ENCODE measurements around the gene DEFB121. TPM values are rescaled to one million over a fixed set of nuclear protein-coding genes. Genes with fewer than 3 reads are reported as not detected.

Gene DEFB121
- total and polyA plus RNA-seq, 2 experiments from 2014 or later, result not detected

GRCh38 chr20:31454361-31454760 is 48.3 kb upstream of the DEFB121 start:
- peaks cover 15% of the 10 kb centered on the region for H3K27me3 Mint-ChIP-seq (ENCODE audit: insufficient read depth, low read depth, poor library complexity)
- no peaks in the 10 kb centered on the region for H3K4me1 ChIP-seq (ENCODE audit: insufficient read depth)
- H3K27ac Mint-ChIP-seq, result no peak overlapping the region
- no peaks in the 10 kb centered on the region for H3K4me1 Mint-ChIP-seq
- no peak overlapping the region for H3K4me2 ChIP-seq
- no peak overlapping the region for H3K4me3 ChIP-seq
- no peaks in the 10 kb centered on the region for H3F3A ChIP-seq (replicated peaks; ENCODE audit: low read depth)
- peaks cover 17% of the 10 kb centered on the region; the same call in 2 of the 3 replicates for H3K36me3 Mint-ChIP-seq (ENCODE audit: low read depth)
- H2AFZ ChIP-seq, result peak overlapping the region; percentile 9; the same call in 1 of the 2 replicates
- 0 out of 2 replicates have a peak, but pooled peaks cover 2% of the 10 kb centered on the region for H3K9me2 ChIP-seq (ENCODE audit: insufficient read depth)
- no peak for TF ChIP-seq JUNB (IDR thresholded peaks at IDR 0.05; ENCODE audit: unreplicated experiment)
- peak in 1 of 2 experiments; percentile 17; a peak in 1 of 4 replicates for TF ChIP-seq CTCF (conservative IDR thresholded peaks at IDR 0.05; ENCODE audit: low read depth in 2 of 2)
- H3K4me3 Mint-ChIP-seq, result no peak overlapping the region
- no peaks in the 10 kb centered on the region for H3K36me3 ChIP-seq (ENCODE audit: insufficient read depth)
- DNase-seq (ENCODE audit: low spot score) (no peak), ATAC-seq (no peak)
- no peak overlapping the region for H3K27ac ChIP-seq (ENCODE audit: low read depth)
- H3K27me3 ChIP-seq (ENCODE audit: insufficient read depth), result no peaks in the 10 kb centered on the region
- no peaks in the 10 kb centered on the region for H3K79me2 ChIP-seq (replicated peaks; ENCODE audit: insufficient read depth)
- H3K9me3 Mint-ChIP-seq, result peaks cover 86% of the 10 kb centered on the region
- H4K20me1 ChIP-seq (replicated peaks; ENCODE audit: insufficient read depth), result no peaks in the 10 kb centered on the region

- H3K4me3 ChIP-seq, result no peak overlapping the region
- no peak overlapping the region for H2AFZ ChIP-seq
- H3K4me1 Mint-ChIP-seq, result no peaks in the 10 kb centered on the region
- H3K27me3 Mint-ChIP-seq (ENCODE audit: insufficient read depth, low read depth, poor library complexity), result peaks cover 12% of the 10 kb centered on the region
- H3K27ac Mint-ChIP-seq, result no peak overlapping the region
- no peaks in the 10 kb centered on the region for H3K27me3 ChIP-seq (ENCODE audit: insufficient read depth)
- H3K36me3 ChIP-seq (ENCODE audit: insufficient read depth), result no peaks in the 10 kb centered on the region
- H3K36me3 Mint-ChIP-seq (ENCODE audit: low read depth), result peaks cover 20% of the 10 kb centered on the region
- H3K4me3 Mint-ChIP-seq, result no peak overlapping the region
- H3K27ac ChIP-seq (ENCODE audit: low read depth), result no peak overlapping the region
- peaks cover 87% of the 10 kb centered on the region for H3K9me3 Mint-ChIP-seq
- no peak for ATAC-seq
- H3K9me2 ChIP-seq (ENCODE audit: insufficient read depth), result 0 out of 2 replicates have a peak, but pooled peaks cover 2% of the 10 kb centered on the region
- no peaks in the 10 kb centered on the region for H3K79me2 ChIP-seq (replicated peaks; ENCODE audit: insufficient read depth)
- H3F3A ChIP-seq (replicated peaks; ENCODE audit: low read depth), result no peaks in the 10 kb centered on the region
- no peaks in the 10 kb centered on the region for H3K4me1 ChIP-seq (ENCODE audit: insufficient read depth)
- H3K4me2 ChIP-seq, result no peak overlapping the region
- no peaks in the 10 kb centered on the region for H4K20me1 ChIP-seq (replicated peaks; ENCODE audit: insufficient read depth)
- DNase-seq (ENCODE audit: low spot score), result no peak
- no peak for TF ChIP-seq EZH2 (IDR thresholded peaks at IDR 0.05; ENCODE audit: low read depth, unreplicated experiment)
- no peak for TF ChIP-seq REST (IDR thresholded peaks at IDR 0.05; ENCODE audit: unreplicated experiment)
- no peak for TF ChIP-seq CREB1 (CRISPR knock-in tag; IDR thresholded peaks at IDR 0.05; ENCODE audit: low read depth)
- no peak for TF ChIP-seq ZNF331 (CRISPR knock-in tag; IDR thresholded peaks at IDR 0.05; ENCODE audit: low read depth)
- TF ChIP-seq NANOG (IDR thresholded peaks at IDR 0.05; ENCODE audit: borderline replicate concordance), result no peak
- no peak for TF ChIP-seq ZNF462 (CRISPR knock-in tag; IDR thresholded peaks at IDR 0.05)
- TF ChIP-seq POLR2AphosphoS5 (IDR thresholded peaks at IDR 0.05; ENCODE audit: low read depth), result no peak
- TF ChIP-seq ETS1 (IDR thresholded peaks at IDR 0.05), result no peak
Measured at GRCh38 chr20:31452575-31452974, 46.6 kb upstream of the DEFB121 start.
